ENCODE results near the gene SRGAP2C. TPM values are rescaled to one million over a fixed set of nuclear protein-coding genes. Genes with fewer than 3 reads are reported as not detected.
"Not testable (repeated sequence)": the region's sequence is repeated elsewhere in the genome, so short reads cannot be mapped to it uniquely, and the experiment has no call there.

The SRGAP2C gene
- total RNA-seq, 1 donor from 2014 or later = 51.0 TPM

GRCh38 chr1:121362234-121362883, 177.6 kb downstream of the SRGAP2C start:
- DNase-seq (ENCODE audit: low spot score in 2 of 2); FAIRE-seq: not testable (repeated sequence)

GRCh38 chr1:121365316-121365715, 180.5 kb downstream of the SRGAP2C start:
- not testable (repeated sequence) for DNase-seq (ENCODE audit: low spot score in 2 of 2); FAIRE-seq

- FAIRE-seq; DNase-seq (ENCODE audit: low spot score in 2 of 2): not testable (repeated sequence)
These were observed 180.9 kb downstream of the SRGAP2C start for GRCh38 chr1:121365723-121366122.

GRCh38 chr1:121366171-121366570, 181.4 kb downstream of the SRGAP2C start:
- not testable (repeated sequence) for FAIRE-seq; DNase-seq (ENCODE audit: low spot score in 2 of 2)

GRCh38 chr1:121368910-121369309, 184.1 kb downstream of the SRGAP2C start:
- not testable (repeated sequence) for DNase-seq (ENCODE audit: low spot score in 2 of 2); FAIRE-seq

- not testable (repeated sequence) for FAIRE-seq; DNase-seq (ENCODE audit: low spot score in 2 of 2)
These were observed 185.2 kb downstream of the SRGAP2C start for GRCh38 chr1:121369959-121370358.

GRCh38 chr1:121374851-121375367, 190.1 kb downstream of the SRGAP2C start:
- not testable (repeated sequence) for DNase-seq (ENCODE audit: low spot score in 2 of 2); FAIRE-seq

GRCh38 chr1:121376986-121377385, 192.2 kb downstream of the SRGAP2C start:
- DNase-seq (ENCODE audit: low spot score in 2 of 2); FAIRE-seq: not testable (repeated sequence)

- not testable (repeated sequence) for DNase-seq (ENCODE audit: low spot score in 2 of 2)
These were observed 194.0 kb downstream of the SRGAP2C start for GRCh38 chr1:121378757-121379156.

GRCh38 chr1:121384754-121385153, 200.0 kb downstream of the SRGAP2C start:
- not testable (repeated sequence) for DNase-seq (ENCODE audit: low spot score in 2 of 2); FAIRE-seq

More at GRCh38 chr1:121378757-121379156, 194.0 kb downstream of the SRGAP2C start:
- not testable (repeated sequence) for FAIRE-seq

- not testable (repeated sequence) for FAIRE-seq; DNase-seq (ENCODE audit: low spot score in 2 of 2)
These were observed 200.4 kb downstream of the SRGAP2C start for GRCh38 chr1:121385162-121385561.

- FAIRE-seq; DNase-seq (ENCODE audit: low spot score in 2 of 2): not testable (repeated sequence)
These were observed 201.0 kb downstream of the SRGAP2C start for GRCh38 chr1:121385563-121386288.

- FAIRE-seq = not testable (repeated sequence)
These were observed 201.7 kb downstream of the SRGAP2C start for GRCh38 chr1:121386319-121386948.

GRCh38 chr1:121389895-121390560, 205.3 kb downstream of the SRGAP2C start:
- FAIRE-seq; DNase-seq (ENCODE audit: low spot score in 2 of 2): not testable (repeated sequence)

More at GRCh38 chr1:121386319-121386948, 201.7 kb downstream of the SRGAP2C start:
- DNase-seq (ENCODE audit: low spot score in 2 of 2) = not testable (repeated sequence)

- DNase-seq (ENCODE audit: low spot score in 2 of 2); FAIRE-seq: not testable (repeated sequence)
These were observed 207.4 kb downstream of the SRGAP2C start for GRCh38 chr1:121392130-121392529.

- not testable (repeated sequence) for FAIRE-seq; DNase-seq (ENCODE audit: low spot score in 2 of 2)
These were observed 211.0 kb downstream of the SRGAP2C start for GRCh38 chr1:121395718-121396201.

- not testable (repeated sequence) for DNase-seq (ENCODE audit: low spot score in 2 of 2); FAIRE-seq
These were observed 211.7 kb downstream of the SRGAP2C start for GRCh38 chr1:121396335-121397081.

- not testable (repeated sequence) for FAIRE-seq; DNase-seq (ENCODE audit: low spot score in 2 of 2)
These were observed 212.3 kb downstream of the SRGAP2C start for GRCh38 chr1:121397101-121397500.

GRCh38 chr1:121399193-121399592, 214.4 kb downstream of the SRGAP2C start:
- DNase-seq (ENCODE audit: low spot score in 2 of 2); FAIRE-seq: not testable (repeated sequence)
